HEK293 (cell line): ENCODE measurements around the gene SKAP1.

Experiments used
- ATF2 ChIP-seq: fragments of 450-650 bp; formaldehyde crosslinking; IDR thresholded peaks from 2 replicates; pipeline ENCODE4 v1.5.1; 2016; ENCODE audit warnings: missing biosample characterization, missing genetic modification characterization, low read depth
- CTCF ChIP-seq: fragments of 450-650 bp; formaldehyde crosslinking; IDR thresholded peaks from 2 replicates; pipeline ENCODE4 v1.5.1; 2016; ENCODE audit warnings: missing biosample characterization, missing genetic modification characterization
- GLI4 ChIP-seq: fragments of 450-650 bp; formaldehyde crosslinking; IDR thresholded peaks from 2 replicates; pipeline ENCODE4 v1.5.1; 2016; ENCODE audit warnings: missing biosample characterization, missing genetic modification characterization
- MZF1 ChIP-seq: fragments of 450-650 bp; formaldehyde crosslinking; IDR thresholded peaks from 2 replicates; pipeline ENCODE4 v1.5.1; 2017; ENCODE audit warnings: missing biosample characterization, missing genetic modification characterization, borderline replicate concordance
- REST ChIP-seq: fragments of 450-650 bp; formaldehyde crosslinking; IDR thresholded peaks from 2 replicates; pipeline ENCODE4 v1.5.1; 2016; ENCODE audit warnings: missing biosample characterization, missing genetic modification characterization
- YY1 ChIP-seq: fragments of 450-650 bp; formaldehyde crosslinking; IDR thresholded peaks from 2 replicates; pipeline ENCODE4 v1.5.1; 2018; ENCODE audit warnings: missing biosample characterization, missing genetic modification characterization
- ZNF138 ChIP-seq: fragments of 450-650 bp; formaldehyde crosslinking; IDR thresholded peaks from 2 replicates; pipeline ENCODE4 v1.5.1; 2016; ENCODE audit warnings: missing biosample characterization, missing genetic modification characterization, borderline replicate concordance
- ZNF214 ChIP-seq: fragments of 450-650 bp; formaldehyde crosslinking; IDR thresholded peaks from 2 replicates; pipeline ENCODE4 v1.5.1; 2017; ENCODE audit warnings: missing biosample characterization, mild to moderate bottlenecking, missing genetic modification characterization, borderline replicate concordance
- ZNF221 ChIP-seq: fragments of 450-650 bp; formaldehyde crosslinking; IDR thresholded peaks from 2 replicates; pipeline ENCODE4 v1.5.1; 2017; ENCODE audit warnings: missing biosample characterization, missing genetic modification characterization, borderline replicate concordance
- ZNF223 ChIP-seq: fragments of 450-650 bp; formaldehyde crosslinking; IDR thresholded peaks from 2 replicates; pipeline ENCODE4 v1.5.1; 2016; ENCODE audit warnings: missing biosample characterization, missing genetic modification characterization
- ZNF239 ChIP-seq: fragments of 450-650 bp; formaldehyde crosslinking; IDR thresholded peaks from 2 replicates; pipeline ENCODE4 v1.5.1; 2016; ENCODE audit warnings: missing biosample characterization, missing genetic modification characterization
- TF ChIP-seq, protein P1 (sequence below): fragments of 450-650 bp; formaldehyde crosslinking; IDR thresholded peaks from 2 replicates; pipeline ENCODE4 v1.5.1; 2016; ENCODE audit warnings: missing biosample characterization, missing genetic modification characterization
- TF ChIP-seq, protein P2 (sequence below): fragments of 450-650 bp; IDR thresholded peaks from 2 replicates; pipeline ENCODE4 v1.5.1; 2018; ENCODE audit warnings: missing biosample characterization, missing genetic modification characterization

- TF ChIP-seq MZF1 (tag by site-specific recombination) (no peak), ATF2 (peak; percentile 66; the same call in 1 of the 2 replicates), CTCF (tag by site-specific recombination) (no peak), ZNF221 (no peak), ZNF138 (tag by site-specific recombination) (no peak), GLI4 (tag by site-specific recombination) (no peak), ZNF214 (tag by site-specific recombination) (no peak), ZNF223 (tag by site-specific recombination) (no peak), REST (tag by site-specific recombination) (no peak), ZNF239 (tag by site-specific recombination) (no peak), YY1 (no peak)
- TF ChIP-seq, protein P1, sequence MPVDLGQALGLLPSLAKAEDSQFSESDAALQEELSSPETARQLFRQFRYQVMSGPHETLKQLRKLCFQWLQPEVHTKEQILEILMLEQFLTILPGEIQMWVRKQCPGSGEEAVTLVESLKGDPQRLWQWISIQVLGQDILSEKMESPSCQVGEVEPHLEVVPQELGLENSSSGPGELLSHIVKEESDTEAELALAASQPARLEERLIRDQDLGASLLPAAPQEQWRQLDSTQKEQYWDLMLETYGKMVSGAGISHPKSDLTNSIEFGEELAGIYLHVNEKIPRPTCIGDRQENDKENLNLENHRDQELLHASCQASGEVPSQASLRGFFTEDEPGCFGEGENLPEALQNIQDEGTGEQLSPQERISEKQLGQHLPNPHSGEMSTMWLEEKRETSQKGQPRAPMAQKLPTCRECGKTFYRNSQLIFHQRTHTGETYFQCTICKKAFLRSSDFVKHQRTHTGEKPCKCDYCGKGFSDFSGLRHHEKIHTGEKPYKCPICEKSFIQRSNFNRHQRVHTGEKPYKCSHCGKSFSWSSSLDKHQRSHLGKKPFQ (tag by site-specific recombination), result no peak
- TF ChIP-seq, protein P2, sequence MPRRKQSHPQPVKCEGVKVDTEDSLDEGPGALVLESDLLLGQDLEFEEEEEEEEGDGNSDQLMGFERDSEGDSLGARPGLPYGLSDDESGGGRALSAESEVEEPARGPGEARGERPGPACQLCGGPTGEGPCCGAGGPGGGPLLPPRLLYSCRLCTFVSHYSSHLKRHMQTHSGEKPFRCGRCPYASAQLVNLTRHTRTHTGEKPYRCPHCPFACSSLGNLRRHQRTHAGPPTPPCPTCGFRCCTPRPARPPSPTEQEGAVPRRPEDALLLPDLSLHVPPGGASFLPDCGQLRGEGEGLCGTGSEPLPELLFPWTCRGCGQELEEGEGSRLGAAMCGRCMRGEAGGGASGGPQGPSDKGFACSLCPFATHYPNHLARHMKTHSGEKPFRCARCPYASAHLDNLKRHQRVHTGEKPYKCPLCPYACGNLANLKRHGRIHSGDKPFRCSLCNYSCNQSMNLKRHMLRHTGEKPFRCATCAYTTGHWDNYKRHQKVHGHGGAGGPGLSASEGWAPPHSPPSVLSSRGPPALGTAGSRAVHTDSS (tag by site-specific recombination), result no peak
These were observed 319.3 kb downstream of the SKAP1 start for GRCh38 chr17:48110761-48111160.
